ENCODE data around the gene AIG1.

DNA sequence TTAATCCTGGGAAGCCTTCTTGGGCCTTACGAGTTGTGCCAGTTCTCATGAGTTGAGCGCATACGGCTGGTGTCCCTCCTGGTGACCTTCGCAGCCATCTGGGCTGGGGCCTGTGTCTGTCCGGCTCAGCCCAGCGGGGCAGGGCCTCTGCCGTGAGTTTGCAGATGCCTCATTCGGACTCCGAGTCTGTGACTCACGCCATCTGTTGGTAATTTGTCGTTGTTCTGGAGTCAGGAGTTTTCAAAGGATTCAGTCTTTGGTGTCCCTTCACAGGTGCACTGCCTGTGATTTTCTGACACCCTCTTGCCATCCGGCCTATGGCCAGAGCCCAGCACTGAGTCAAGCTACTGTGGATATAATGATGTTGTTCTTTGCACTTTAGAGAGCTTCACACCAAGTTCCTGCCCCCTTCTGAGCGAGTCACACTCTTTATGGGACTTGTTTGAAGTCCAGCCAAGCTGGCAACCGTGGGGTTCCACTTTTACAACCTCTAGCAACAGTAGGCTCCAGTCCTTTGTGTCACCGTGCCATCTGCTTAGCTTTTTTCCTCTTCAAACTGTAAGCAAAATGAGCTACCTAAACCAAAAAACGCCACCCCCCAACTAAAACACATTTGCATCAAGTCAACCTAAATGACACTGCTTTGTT lies 175.6 kb downstream of the AIG1 start:
- TF ChIP-seq CTCF (IDR thresholded peaks at IDR 0.05) = peak in 1 of 6 experiments; percentile 8
- peak in 1 of 2 donors; percentile 34 for TF ChIP-seq POLR2A (IDR thresholded peaks at IDR 0.05)

All from adrenal gland (tissue), 5 donors.